NB4 (cell line): Measurements from ENCODE around the gene LIN7B.

Experiments used
- POLR2A ChIP-seq: IDR thresholded peaks from 2 replicates; pipeline ENCODE4 v1.6.1; 2011; ENCODE audit warnings: mild to moderate bottlenecking; ENCODE audit not compliant: insufficient read length; ENCODE audit errors: extremely low read depth
- TF ChIP-seq, protein P1 (sequence below): IDR thresholded peaks from 2 replicates; pipeline ENCODE4 v1.6.1; 2011; ENCODE audit warnings: low read depth, low read length

DNA sequence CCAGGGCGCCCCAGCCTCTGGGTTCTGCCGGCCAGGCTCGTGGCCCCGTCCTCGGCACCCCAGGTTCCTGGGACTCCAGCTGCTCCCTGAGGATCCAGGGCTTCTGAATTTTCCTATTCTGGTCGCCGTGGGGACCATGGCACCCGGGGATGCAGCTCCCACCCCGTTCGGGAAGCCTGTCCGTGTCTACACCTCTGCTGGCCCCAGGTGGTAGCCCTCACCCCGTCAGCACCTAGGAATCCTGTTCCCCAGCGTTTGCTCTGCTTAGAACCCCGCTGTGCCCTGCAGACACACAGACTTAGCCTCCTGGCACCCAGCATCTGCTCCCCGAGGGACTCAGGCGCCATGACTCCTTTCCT is 6.1 kb downstream of the LIN7B start:
- no peak for TF ChIP-seq POLR2A
- TF ChIP-seq, protein P1, sequence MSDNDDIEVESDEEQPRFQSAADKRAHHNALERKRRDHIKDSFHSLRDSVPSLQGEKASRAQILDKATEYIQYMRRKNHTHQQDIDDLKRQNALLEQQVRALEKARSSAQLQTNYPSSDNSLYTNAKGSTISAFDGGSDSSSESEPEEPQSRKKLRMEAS, result no peak
